Measurements from ENCODE around the gene NLE1.

Gene NLE1

GRCh38 chr17:35132816-35133550 is 9.1 kb downstream of the NLE1 start:
- TF ChIP-seq CTCF (IDR thresholded peaks at IDR 0.05; ENCODE audit: low read depth, low read length), result no peak
- no peak overlapping the region for H3K4me3 ChIP-seq (ENCODE audit: low read depth, low read length)
- DNase-seq (ENCODE audit: low read depth, low spot score), result no peak
- in situ Hi-C loops (cut with HindIII; ENCODE audit: low sequenced_read_pairs), result no loop called here

GRCh38 chr17:35132099-35132498 is 10.0 kb downstream of the NLE1 start:
- in situ Hi-C loops (cut with HindIII; ENCODE audit: low sequenced_read_pairs), result no loop called here
- no peak overlapping the region for H3K4me3 ChIP-seq (ENCODE audit: low read depth, low read length)
- no peak for DNase-seq (ENCODE audit: low read depth, low spot score)
- TF ChIP-seq CTCF (IDR thresholded peaks at IDR 0.05; ENCODE audit: low read depth, low read length), result no peak

- TF ChIP-seq CTCF (IDR thresholded peaks at IDR 0.05; ENCODE audit: low read depth, low read length), result no peak
These were observed 11.7 kb downstream of the NLE1 start for GRCh38 chr17:35130392-35130791.

GRCh38 chr17:35129973-35130351 is 12.1 kb downstream of the NLE1 start:
- TF ChIP-seq CTCF (IDR thresholded peaks at IDR 0.05; ENCODE audit: low read depth, low read length), result no peak
- DNase-seq (ENCODE audit: low read depth, low spot score), result no peak
- H3K4me3 ChIP-seq (ENCODE audit: low read depth, low read length), result no peak overlapping the region
- in situ Hi-C loops (cut with HindIII; ENCODE audit: low sequenced_read_pairs), result no loop called here

More at GRCh38 chr17:35130392-35130791, 11.7 kb downstream of the NLE1 start:
- no peak overlapping the region for H3K4me3 ChIP-seq (ENCODE audit: low read depth, low read length)
- DNase-seq (ENCODE audit: low read depth, low spot score), result no peak
- in situ Hi-C loops (cut with HindIII; ENCODE audit: low sequenced_read_pairs), result no loop called here

GRCh38 chr17:35129154-35129972 is 12.7 kb downstream of the NLE1 start:
- TF ChIP-seq CTCF (IDR thresholded peaks at IDR 0.05; ENCODE audit: low read depth, low read length), result no peak
- in situ Hi-C loops (cut with HindIII; ENCODE audit: low sequenced_read_pairs), result no loop called here
- no peak for DNase-seq (ENCODE audit: low read depth, low spot score)
- no peak overlapping the region for H3K4me3 ChIP-seq (ENCODE audit: low read depth, low read length)

- in situ Hi-C loops (cut with HindIII; ENCODE audit: low sequenced_read_pairs), result no loop called here
- no peak for TF ChIP-seq CTCF (IDR thresholded peaks at IDR 0.05; ENCODE audit: low read depth, low read length)
- no peak for DNase-seq (ENCODE audit: low read depth, low spot score)
- H3K4me3 ChIP-seq (ENCODE audit: low read depth, low read length), result no peak overlapping the region
These were observed 14.2 kb downstream of the NLE1 start for GRCh38 chr17:35127751-35128514.
